ENCODE results near the gene CSNK1A1.

GRCh38 chr5:149456597-149457392 is 94.4 kb downstream of the CSNK1A1 start:
- TF ChIP-seq EZH2 (IDR thresholded peaks at IDR 0.05; ENCODE audit: borderline replicate concordance) = no peak
- TF ChIP-seq, protein P1, sequence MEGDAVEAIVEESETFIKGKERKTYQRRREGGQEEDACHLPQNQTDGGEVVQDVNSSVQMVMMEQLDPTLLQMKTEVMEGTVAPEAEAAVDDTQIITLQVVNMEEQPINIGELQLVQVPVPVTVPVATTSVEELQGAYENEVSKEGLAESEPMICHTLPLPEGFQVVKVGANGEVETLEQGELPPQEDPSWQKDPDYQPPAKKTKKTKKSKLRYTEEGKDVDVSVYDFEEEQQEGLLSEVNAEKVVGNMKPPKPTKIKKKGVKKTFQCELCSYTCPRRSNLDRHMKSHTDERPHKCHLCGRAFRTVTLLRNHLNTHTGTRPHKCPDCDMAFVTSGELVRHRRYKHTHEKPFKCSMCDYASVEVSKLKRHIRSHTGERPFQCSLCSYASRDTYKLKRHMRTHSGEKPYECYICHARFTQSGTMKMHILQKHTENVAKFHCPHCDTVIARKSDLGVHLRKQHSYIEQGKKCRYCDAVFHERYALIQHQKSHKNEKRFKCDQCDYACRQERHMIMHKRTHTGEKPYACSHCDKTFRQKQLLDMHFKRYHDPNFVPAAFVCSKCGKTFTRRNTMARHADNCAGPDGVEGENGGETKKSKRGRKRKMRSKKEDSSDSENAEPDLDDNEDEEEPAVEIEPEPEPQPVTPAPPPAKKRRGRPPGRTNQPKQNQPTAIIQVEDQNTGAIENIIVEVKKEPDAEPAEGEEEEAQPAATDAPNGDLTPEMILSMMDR (IDR thresholded peaks at IDR 0.05; ENCODE audit: poor library complexity) = no peak
